HepG2 (cell line): Measurements from ENCODE around the gene TRPC4.

ENCODE experiments used
- ATF3 ChIP-seq: sonication (generic); formaldehyde crosslinking; IDR thresholded peaks from 2 replicates; pipeline ENCODE4 v1.4.0; 2020; ENCODE audit warnings: missing genetic modification reagents
- BCLAF1 ChIP-seq: fragments of 450-650 bp; IDR thresholded peaks from 2 replicates; pipeline ENCODE4 v1.6.1; 2017; ENCODE audit warnings: mild to moderate bottlenecking
- BRD4 ChIP-seq: sonication (generic); formaldehyde crosslinking; IDR thresholded peaks from 2 replicates; pipeline ENCODE4 v1.4.0; 2020; ENCODE audit warnings: missing genetic modification reagents
- CREB1 ChIP-seq, 2 experiments: fragments of 450-650 bp in 1 of 2; IDR thresholded peaks; 2 replicates each; pipeline ENCODE4 v1.6.1; 2016 to 2017; ENCODE audit warnings: control low read depth in 1 of 2, mild to moderate bottlenecking in 1 of 2, missing compliant biosample characterization in 1 of 2, missing genetic modification characterization in 1 of 2
- HDAC2 ChIP-seq: sonication (generic); formaldehyde crosslinking; IDR thresholded peaks from 2 replicates; pipeline ENCODE4 v1.4.0; 2020; ENCODE audit warnings: missing genetic modification reagents
- HMG20A ChIP-seq: IDR thresholded peaks from 2 replicates; pipeline ENCODE4 v1.6.1; 2016; ENCODE audit warnings: borderline replicate concordance
- TAF1 ChIP-seq: sonication (generic); formaldehyde crosslinking; IDR thresholded peaks from 2 replicates; pipeline ENCODE4 v1.4.0; 2020; ENCODE audit warnings: missing genetic modification reagents
- THAP9 ChIP-seq: sonication (generic); formaldehyde crosslinking; IDR thresholded peaks from 2 replicates; pipeline ENCODE4; 2020; ENCODE audit warnings: missing genetic modification reagents, mild to moderate bottlenecking, borderline replicate concordance
- TRAFD1 ChIP-seq: sonication (generic); formaldehyde crosslinking; IDR thresholded peaks from 2 replicates; pipeline ENCODE4 v1.5.1; 2020; ENCODE audit warnings: missing genetic modification reagents, mild to moderate bottlenecking, borderline replicate concordance
- ZNF326 ChIP-seq: sonication (generic); formaldehyde crosslinking; IDR thresholded peaks from 2 replicates; pipeline ENCODE4 v1.4.0; 2020; ENCODE audit warnings: missing genetic modification reagents, borderline replicate concordance
- ZNF451 ChIP-seq: sonication (generic); formaldehyde crosslinking; IDR thresholded peaks from 2 replicates; pipeline ENCODE4 v1.5.0; 2020; ENCODE audit warnings: mild to moderate bottlenecking, missing genetic modification reagents
- ZNF562 ChIP-seq: sonication (generic); formaldehyde crosslinking; IDR thresholded peaks from 2 replicates; pipeline ENCODE4 v1.8.0; 2022; ENCODE audit warnings: missing genetic modification reagents, borderline replicate concordance
- ZNF777 ChIP-seq: sonication (generic); formaldehyde crosslinking; IDR thresholded peaks from 2 replicates; pipeline ENCODE4 v1.4.0; 2020; ENCODE audit warnings: missing genetic modification reagents

- no peak for TF ChIP-seq ZNF451
- no peak for TF ChIP-seq BCLAF1
- TF ChIP-seq CREB1 (IDR thresholded peaks at IDR 0.05): no peak
- no peak for TF ChIP-seq CREB1 (CRISPR knock-in tag; IDR thresholded peaks at IDR 0.05)
- TF ChIP-seq ZNF562 (CRISPR knock-in tag): no peak
- TF ChIP-seq ATF3 (CRISPR knock-in tag): no peak
- no peak for TF ChIP-seq ZNF777
- no peak for TF ChIP-seq HDAC2 (CRISPR knock-in tag)
- no peak for TF ChIP-seq TAF1 (CRISPR knock-in tag)
- TF ChIP-seq HMG20A: no peak
- TF ChIP-seq ZNF326 (CRISPR knock-in tag): no peak
- no peak for TF ChIP-seq BRD4
- TF ChIP-seq TRAFD1 (CRISPR knock-in tag): no peak
- TF ChIP-seq THAP9 (CRISPR knock-in tag): no peak
These were observed 229.1 kb downstream of the TRPC4 start for GRCh38 chr13:37640499-37640898.
